Heart left ventricle (tissue), 13 donors: ENCODE measurements around the gene IFNLR1.

ENCODE experiments used
- CTCF ChIP-seq, 12 donors: fragments of 200-600 bp; sonication (generic) in 4 of 12; IDR thresholded peaks; one replicate each; pipeline versions ENCODE4 v1.5.0 to v1.8.0; 2018 to 2022; ENCODE audit warnings: antibody characterized with exemption in 12 of 12, mild to moderate bottlenecking in 5 of 12
- POLR2A ChIP-seq, 2 donors: fragments of 450-650 bp; IDR thresholded peaks; one replicate each; pipeline ENCODE4 v1.6.1; 2017; ENCODE audit warnings: antibody characterized with exemption in 2 of 2, mild to moderate bottlenecking in 2 of 2, moderate library complexity in 2 of 2
- donor health status: ischemic (EF 13 %, LVEDD 7.1; RV severe dilation, severe dysfunction).
- donor health status: DM: no; HTN: yes; CAD: no.
- donor health status: DM: no; HTN: no; CAD: no.
- donor health status: ischemic (EF 25% LVEDD 6.9; RV normal size, moderate dysfunction).
- donor health status: ischemic (EF 25% LVEDD 5.7; RV mildly dilated, moderate dysfunction).
- donor health status: ischemic (EF 35%, LVEDD 5.7; RV mildly dilated, moderate dysfunction).
- donor health status: nonischemic (EF 11% LVEDD 7.7; RV severe dilation, severe dysfunction).
- donor health status: DM: yes; HTN: yes; CAD: no.
- donor health status: PGD.
- donor health status: ischemic (EF 29% LVEDD 5.4; RV normal size, mild dysfunction).
- donor health status: nonischemic (EF 23%, LVEDD 6.1; RV moderate dilation, normal function).

DNA sequence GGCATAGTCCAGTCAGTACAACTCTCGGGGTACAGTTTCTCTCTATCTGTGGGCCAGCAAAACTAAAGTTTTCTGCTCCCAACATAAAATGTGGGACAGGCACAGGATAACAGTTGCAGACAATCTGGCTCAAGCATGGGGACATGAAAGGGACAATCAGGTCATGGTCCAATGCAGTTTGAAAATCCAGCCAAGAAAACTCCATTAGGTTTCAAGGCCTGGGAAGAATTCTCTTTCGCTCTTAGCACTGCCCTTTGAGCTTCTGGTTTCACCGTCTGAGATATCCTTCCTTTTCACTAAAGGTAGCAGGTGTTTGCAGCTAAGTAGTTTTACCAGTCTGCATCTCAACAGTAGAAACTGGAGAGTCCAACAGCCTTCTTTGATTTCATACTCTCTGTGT is 23.1 kb downstream of the IFNLR1 start:
- no peak for TF ChIP-seq CTCF (IDR thresholded peaks at IDR 0.05)
- TF ChIP-seq POLR2A (IDR thresholded peaks at IDR 0.05): no peak
